Stimulated activated CD8-positive, alpha-beta memory T cell treated with anti-CD3 and anti-CD28 coated beads, Interleukin-4, amount 100 ng/mL, for 1 hour (primary cell): ENCODE results near the gene FARS2.

Experiments
- DNase-seq, 2 donors: peaks; one replicate each; pipeline ENCODE4 v3.0.0-alpha.2; 2020; ENCODE audit warnings: low read depth in 2 of 2, low spot score in 1 of 2

Gene FARS2

GRCh38 chr6:5316951-5317350 is 55.6 kb downstream of the FARS2 start:
- no peak for DNase-seq

- DNase-seq: no peak
These were observed 57.4 kb downstream of the FARS2 start for GRCh38 chr6:5318617-5319272.

- no peak for DNase-seq
These were observed 62.7 kb downstream of the FARS2 start for GRCh38 chr6:5323979-5324378.

GRCh38 chr6:5325173-5325572 is 63.9 kb downstream of the FARS2 start:
- DNase-seq: no peak

- DNase-seq: no peak
These were observed 64.8 kb downstream of the FARS2 start for GRCh38 chr6:5326022-5326641.

GRCh38 chr6:5328800-5329199 is 67.5 kb downstream of the FARS2 start:
- no peak for DNase-seq

- DNase-seq: no peak
These were observed 70.6 kb downstream of the FARS2 start for GRCh38 chr6:5331845-5332442.

GRCh38 chr6:5333658-5334057 is 72.3 kb downstream of the FARS2 start:
- no peak for DNase-seq

GRCh38 chr6:5334341-5334740 is 73.0 kb downstream of the FARS2 start:
- no peak for DNase-seq

- DNase-seq: no peak
These were observed 73.7 kb downstream of the FARS2 start for GRCh38 chr6:5335020-5335419.

GRCh38 chr6:5337573-5337972 is 76.3 kb downstream of the FARS2 start:
- no peak for DNase-seq

GRCh38 chr6:5338177-5338960 is 77.1 kb downstream of the FARS2 start:
- DNase-seq: no peak

GRCh38 chr6:5339786-5340185 is 78.5 kb downstream of the FARS2 start:
- DNase-seq: no peak

- DNase-seq: no peak
These were observed 80.5 kb downstream of the FARS2 start for GRCh38 chr6:5341845-5342244.

GRCh38 chr6:5343998-5344397 is 82.7 kb downstream of the FARS2 start:
- no peak for DNase-seq

GRCh38 chr6:5345324-5345723 is 84.0 kb downstream of the FARS2 start:
- no peak for DNase-seq

GRCh38 chr6:5351552-5352210 is 90.4 kb downstream of the FARS2 start:
- no peak for DNase-seq

GRCh38 chr6:5353971-5354370 is 92.7 kb downstream of the FARS2 start:
- no peak for DNase-seq

GRCh38 chr6:5357486-5357885 is 96.2 kb downstream of the FARS2 start:
- no peak for DNase-seq

GRCh38 chr6:5359417-5359816 is 98.1 kb downstream of the FARS2 start:
- no peak for DNase-seq

GRCh38 chr6:5361396-5361795 is 100.1 kb downstream of the FARS2 start:
- DNase-seq: no peak
